Ascending aorta (tissue), 2 donors: ENCODE results near the gene SLC9C2. TPM values are rescaled to one million over a fixed set of nuclear protein-coding genes. Genes with fewer than 3 reads are reported as not detected.

Experiments used
- DNase-seq, 2 donors: peaks; one replicate each; pipeline ENCODE4 v3.0.0-alpha.2; 2019; ENCODE audit warnings: low spot score in 2 of 2
- H3K27ac ChIP-seq, 2 donors: fragments of 200-600 bp; sonication (generic); one replicate each; pipeline ENCODE4 v1.5.1; 2016 to 2017; ENCODE audit warnings: mild to moderate bottlenecking in 1 of 2
- H3K27me3 ChIP-seq: fragments of 200-600 bp; sonication (generic); one replicate; pipeline ENCODE4 v1.5.1; 2017
- H3K36me3 ChIP-seq, 2 donors: fragments of 200-600 bp; sonication (generic); one replicate each; pipeline ENCODE4 v1.5.1; 2016
- H3K4me1 ChIP-seq, 2 donors: fragments of 200-600 bp; sonication (generic); one replicate each; pipeline ENCODE4 v1.5.1; 2016 to 2017; ENCODE audit warnings: mild to moderate bottlenecking in 1 of 2
- H3K4me3 ChIP-seq, 2 donors: fragments of 200-600 bp; sonication (generic); one replicate each; pipeline ENCODE4 v1.5.1; 2016 to 2017; ENCODE audit warnings: mild to moderate bottlenecking in 1 of 2
- H3K9me3 ChIP-seq, 2 donors: fragments of 200-600 bp; sonication (generic); one replicate each; pipeline ENCODE4 v1.5.1; 2016
- intact Hi-C: fragments of 100-400 bp; cut with DNase I; formaldehyde crosslinking; loops from one replicate; pipeline ENCODE4 v1.15.1; 2023
- total RNA-seq: library from RNA; depleted of rRNA; stranded (reverse); fragments of >200 nt; gene quantifications from one replicate; pipeline ENCODE4 v1.1.0, GENCODE V29; 2016
- TF ChIP-seq, protein P1 (sequence below), 3 experiments: fragments of 200-600 bp in 2 of 3; fragments of 450-650 bp in 1 of 3; sonication (generic) in 2 of 3; IDR thresholded peaks; one replicate each; pipeline ENCODE4 v1.5.1; 2016 to 2019; ENCODE audit warnings: antibody characterized with exemption in 3 of 3, mild to moderate bottlenecking in 1 of 3, moderate library complexity in 1 of 3

The SLC9C2 gene
- total RNA-seq, 1 donor from 2014 or later: not detected

DNA sequence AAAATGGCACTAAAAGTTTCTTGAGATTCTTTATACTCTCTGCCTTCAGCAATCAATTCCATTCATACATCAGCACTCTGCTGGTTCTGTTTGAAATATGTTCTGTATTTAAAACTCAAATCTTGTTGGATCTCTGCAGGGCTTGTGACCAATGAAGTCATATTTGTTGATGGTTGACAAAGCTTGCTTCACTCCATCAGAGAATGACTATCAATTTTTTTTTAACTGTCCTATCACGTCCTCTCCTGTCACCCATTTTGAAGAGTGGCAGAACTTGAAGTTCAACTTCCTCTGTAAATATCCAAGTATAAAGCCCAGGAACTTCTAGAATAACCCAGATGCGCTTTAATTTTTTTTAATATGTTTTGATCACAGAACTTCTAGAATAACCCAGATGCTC lies 114.9 kb downstream of the SLC9C2 start:
- intact Hi-C loops: no loop called here
- Histone ChIP-seq H3K9me3 (no peaks in the 10 kb centered on the region), H3K4me3 (no peak overlapping the region), H3K36me3 (peaks cover 58 to 72% of the 10 kb centered on the region in 2 donors), H3K27ac (no peak overlapping the region), H3K27me3 (no peaks in the 10 kb centered on the region), H3K4me1 (no peaks in the 10 kb centered on the region)
- DNase-seq: no peak
- TF ChIP-seq, protein P1, sequence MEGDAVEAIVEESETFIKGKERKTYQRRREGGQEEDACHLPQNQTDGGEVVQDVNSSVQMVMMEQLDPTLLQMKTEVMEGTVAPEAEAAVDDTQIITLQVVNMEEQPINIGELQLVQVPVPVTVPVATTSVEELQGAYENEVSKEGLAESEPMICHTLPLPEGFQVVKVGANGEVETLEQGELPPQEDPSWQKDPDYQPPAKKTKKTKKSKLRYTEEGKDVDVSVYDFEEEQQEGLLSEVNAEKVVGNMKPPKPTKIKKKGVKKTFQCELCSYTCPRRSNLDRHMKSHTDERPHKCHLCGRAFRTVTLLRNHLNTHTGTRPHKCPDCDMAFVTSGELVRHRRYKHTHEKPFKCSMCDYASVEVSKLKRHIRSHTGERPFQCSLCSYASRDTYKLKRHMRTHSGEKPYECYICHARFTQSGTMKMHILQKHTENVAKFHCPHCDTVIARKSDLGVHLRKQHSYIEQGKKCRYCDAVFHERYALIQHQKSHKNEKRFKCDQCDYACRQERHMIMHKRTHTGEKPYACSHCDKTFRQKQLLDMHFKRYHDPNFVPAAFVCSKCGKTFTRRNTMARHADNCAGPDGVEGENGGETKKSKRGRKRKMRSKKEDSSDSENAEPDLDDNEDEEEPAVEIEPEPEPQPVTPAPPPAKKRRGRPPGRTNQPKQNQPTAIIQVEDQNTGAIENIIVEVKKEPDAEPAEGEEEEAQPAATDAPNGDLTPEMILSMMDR (IDR thresholded peaks at IDR 0.05): no peak

DNA sequence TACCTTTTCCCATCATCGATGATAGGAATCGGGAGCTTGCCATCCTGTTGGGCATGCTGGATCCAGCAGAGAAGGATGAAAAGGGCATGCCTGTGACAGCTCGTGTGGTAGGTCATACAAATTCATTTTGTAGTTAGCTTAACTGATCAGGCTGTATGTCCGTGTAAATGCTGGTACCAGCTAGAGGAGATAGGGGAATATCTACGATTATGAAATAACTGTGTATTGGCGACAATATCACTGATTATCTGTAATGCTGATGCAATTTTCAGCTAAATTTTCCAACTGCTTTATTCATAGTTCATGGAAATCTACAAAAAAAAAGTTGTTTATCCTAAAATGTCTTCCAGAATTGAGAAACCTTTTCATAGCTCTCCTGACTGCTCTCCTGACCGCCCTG lies 117.5 kb downstream of the SLC9C2 start:
- intact Hi-C loops: no loop called here
- no peaks in the 10 kb centered on the region for H3K9me3 ChIP-seq

DNA sequence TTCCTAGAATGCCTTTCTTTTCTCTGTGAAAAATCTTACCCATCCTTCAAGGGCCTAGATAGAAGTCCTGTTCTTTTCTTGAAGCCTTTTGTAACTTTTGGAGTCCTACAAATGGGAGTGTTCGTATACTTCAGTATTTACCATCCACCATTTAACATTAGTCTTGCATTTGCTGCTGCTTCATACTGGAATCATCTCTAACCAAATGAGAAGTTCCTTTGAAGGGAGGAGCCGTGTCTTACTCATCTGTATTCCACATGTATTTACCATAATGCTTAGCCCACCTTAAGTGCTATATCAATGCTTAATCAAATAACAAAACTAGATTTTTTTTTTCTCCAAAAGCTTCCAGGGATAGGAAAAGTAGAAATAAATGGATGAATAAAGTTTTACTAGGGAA lies 118.6 kb downstream of the SLC9C2 start:
- intact Hi-C loops: no loop called here
- no peak for DNase-seq
- TF ChIP-seq, protein P1 (IDR thresholded peaks at IDR 0.05): no peak
- no peaks in the 10 kb centered on the region for H3K27me3 ChIP-seq
- no peak overlapping the region for H3K4me3 ChIP-seq
- peaks cover 3 to 8% of the 10 kb centered on the region in 2 donors for H3K4me1 ChIP-seq
- H3K9me3 ChIP-seq: no peaks in the 10 kb centered on the region
- H3K36me3 ChIP-seq: peaks cover 78 to 85% of the 10 kb centered on the region in 2 donors
- no peak overlapping the region for H3K27ac ChIP-seq

More for the DNA sequence above, 117.5 kb downstream of the SLC9C2 start:
- TF ChIP-seq, protein P1 (IDR thresholded peaks at IDR 0.05): no peak
- Histone ChIP-seq H3K4me1 (no peaks in the 10 kb centered on the region), H3K4me3 (no peak overlapping the region), H3K27ac (no peak overlapping the region), H3K27me3 (no peaks in the 10 kb centered on the region), H3K36me3 (peaks cover 78 to 95% of the 10 kb centered on the region in 2 donors)
- DNase-seq: no peak

DNA sequence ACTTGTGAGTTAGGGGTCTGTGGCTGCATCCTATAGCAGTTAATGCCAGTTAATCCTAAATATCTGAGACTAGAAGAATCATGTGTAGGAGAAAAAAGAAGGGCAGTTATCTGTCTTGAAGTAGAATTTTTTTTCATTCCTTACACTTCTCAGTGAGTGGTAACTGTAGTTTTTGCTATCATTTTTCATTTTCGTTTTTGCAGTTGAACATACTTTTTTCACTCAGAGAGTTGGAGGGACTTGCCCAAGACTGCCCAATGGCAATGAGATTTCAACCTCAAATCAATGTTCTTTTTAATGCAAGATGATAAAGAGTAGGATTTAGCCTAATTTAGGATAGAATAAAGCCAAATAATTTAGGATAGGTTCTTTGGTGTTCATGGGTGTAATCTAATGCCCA lies 120.2 kb downstream of the SLC9C2 start:
- H3K36me3 ChIP-seq: peaks cover 65 to 69% of the 10 kb centered on the region in 2 donors
- H3K4me1 ChIP-seq: peaks cover 12 to 17% of the 10 kb centered on the region in 2 donors
- intact Hi-C loops: no loop called here
- H3K27ac ChIP-seq: no peak overlapping the region
- no peak overlapping the region for H3K4me3 ChIP-seq
- H3K27me3 ChIP-seq: no peaks in the 10 kb centered on the region
- no peaks in the 10 kb centered on the region for H3K9me3 ChIP-seq
- DNase-seq: no peak
- TF ChIP-seq, protein P1 (IDR thresholded peaks at IDR 0.05): no peak

DNA sequence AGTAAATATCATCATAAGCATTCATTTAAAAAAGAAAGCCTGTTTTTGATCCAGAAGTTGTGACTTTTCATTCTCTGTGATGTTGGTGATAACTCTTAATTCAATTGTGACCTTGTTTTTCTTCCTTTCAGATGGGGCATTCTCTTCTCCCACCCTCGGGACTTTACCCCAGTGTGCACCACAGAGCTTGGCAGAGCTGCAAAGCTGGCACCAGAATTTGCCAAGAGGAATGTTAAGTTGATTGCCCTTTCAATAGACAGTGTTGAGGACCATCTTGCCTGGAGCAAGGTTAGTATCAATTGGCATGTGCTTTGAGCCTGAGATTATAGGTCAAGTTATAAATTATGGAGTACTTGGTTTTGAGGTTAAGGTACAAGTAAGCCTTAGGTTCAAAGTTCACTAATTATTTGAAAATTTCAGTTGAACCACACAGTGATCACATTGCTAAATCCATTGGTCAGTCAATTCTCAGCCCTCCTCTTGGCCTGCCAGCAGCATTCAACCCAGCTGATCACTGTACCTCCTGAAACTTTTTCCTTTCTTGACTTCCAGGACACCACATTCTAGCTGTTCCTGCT lies 121.6 kb downstream of the SLC9C2 start:
- TF ChIP-seq, protein P1 (IDR thresholded peaks at IDR 0.05): no peak
- H3K4me3 ChIP-seq: no peak overlapping the region
- H3K9me3 ChIP-seq: no peaks in the 10 kb centered on the region
- intact Hi-C loops: no loop called here
- no peak overlapping the region for H3K27ac ChIP-seq
- DNase-seq: no peak
- H3K36me3 ChIP-seq: peaks cover 51 to 55% of the 10 kb centered on the region in 2 donors
- peaks cover 12 to 17% of the 10 kb centered on the region in 2 donors for H3K4me1 ChIP-seq
- no peaks in the 10 kb centered on the region for H3K27me3 ChIP-seq
